OCI-M1 (cell line): ENCODE results near the gene TLR5.
A peak's percentile ranks its signal among the peaks of the same experiment; 100 is the strongest.

ENCODE experiments used
- DNase-seq: peaks from one replicate; lab custom pipeline; 2025; lab: John Stamatoyannopoulos, UW

Gene TLR5

GRCh38 chr1:223110952-223111351 lies 32.1 kb downstream of the TLR5 start:
- DNase-seq = no peak

- DNase-seq = no peak
These were observed 33.4 kb downstream of the TLR5 start for GRCh38 chr1:223109581-223110026.

- DNase-seq = no peak
These were observed 36.2 kb downstream of the TLR5 start for GRCh38 chr1:223106856-223107255.

GRCh38 chr1:223105568-223105967 lies 37.5 kb downstream of the TLR5 start:
- no peak for DNase-seq

- DNase-seq = no peak
These were observed 40.1 kb downstream of the TLR5 start for GRCh38 chr1:223102797-223103533.

- DNase-seq = no peak
These were observed 45.3 kb downstream of the TLR5 start for GRCh38 chr1:223097713-223098112.

GRCh38 chr1:223095870-223096269 lies 47.2 kb downstream of the TLR5 start:
- DNase-seq = no peak

GRCh38 chr1:223091896-223092295 lies 51.2 kb downstream of the TLR5 start:
- DNase-seq = no peak

- DNase-seq = no peak
These were observed 53.8 kb downstream of the TLR5 start for GRCh38 chr1:223089250-223089649.

GRCh38 chr1:223088713-223089240 lies 54.3 kb downstream of the TLR5 start:
- DNase-seq = no peak

GRCh38 chr1:223087291-223088255 lies 55.5 kb downstream of the TLR5 start:
- DNase-seq = no peak

- DNase-seq = no peak
These were observed 58.6 kb downstream of the TLR5 start for GRCh38 chr1:223084464-223084866.

GRCh38 chr1:223083831-223084230 lies 59.2 kb downstream of the TLR5 start:
- no peak for DNase-seq

- no peak for DNase-seq
These were observed 60.1 kb downstream of the TLR5 start for GRCh38 chr1:223082914-223083313.

GRCh38 chr1:223081181-223081994 lies 61.7 kb downstream of the TLR5 start:
- DNase-seq = peak; percentile 92

GRCh38 chr1:223079498-223079897 lies 63.5 kb downstream of the TLR5 start:
- DNase-seq = no peak

GRCh38 chr1:223077247-223077833 lies 65.7 kb downstream of the TLR5 start:
- no peak for DNase-seq

- no peak for DNase-seq
These were observed 66.7 kb downstream of the TLR5 start for GRCh38 chr1:223076362-223076761.

- DNase-seq = no peak
These were observed 67.2 kb downstream of the TLR5 start for GRCh38 chr1:223075834-223076233.

GRCh38 chr1:223074445-223075300 lies 68.4 kb downstream of the TLR5 start:
- DNase-seq = no peak
